Measurements from ENCODE around the gene PHKG2. TPM values are rescaled to one million over a fixed set of nuclear protein-coding genes. Genes with fewer than 3 reads are reported as not detected.
A peak's percentile ranks its signal among the peaks of the same experiment; 100 is the strongest.

Gene PHKG2, protein sequence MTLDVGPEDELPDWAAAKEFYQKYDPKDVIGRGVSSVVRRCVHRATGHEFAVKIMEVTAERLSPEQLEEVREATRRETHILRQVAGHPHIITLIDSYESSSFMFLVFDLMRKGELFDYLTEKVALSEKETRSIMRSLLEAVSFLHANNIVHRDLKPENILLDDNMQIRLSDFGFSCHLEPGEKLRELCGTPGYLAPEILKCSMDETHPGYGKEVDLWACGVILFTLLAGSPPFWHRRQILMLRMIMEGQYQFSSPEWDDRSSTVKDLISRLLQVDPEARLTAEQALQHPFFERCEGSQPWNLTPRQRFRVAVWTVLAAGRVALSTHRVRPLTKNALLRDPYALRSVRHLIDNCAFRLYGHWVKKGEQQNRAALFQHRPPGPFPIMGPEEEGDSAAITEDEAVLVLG
- 10 to 100 TPM; 14.2 to 41.6 (median 21.0) TPM for total RNA-seq
- polyA plus RNA-seq: 10 to 100 TPM; 13.1 to 20.6 TPM
- long read RNA-seq, donor 1, full-length matches to known transcripts: 42 of 66 reads
- long read RNA-seq, donor 1, partial matches to known transcripts: 6 of 66 reads
- long read RNA-seq, donor 1, other reads (novel, unspliced or antisense): 18 of 66 reads
- long read RNA-seq, donor 2, full-length matches to known transcripts: 4 of 4 reads
- long read RNA-seq, donor 2, partial matches to known transcripts: 0 of 4 reads
- long read RNA-seq, donor 2, other reads (novel, unspliced or antisense): 0 of 4 reads
- long read RNA-seq, donor 3, full-length matches to known transcripts: 17 of 31 reads
- long read RNA-seq, donor 3, partial matches to known transcripts: 3 of 31 reads
- long read RNA-seq, donor 3, other reads (novel, unspliced or antisense): 11 of 31 reads

DNA sequence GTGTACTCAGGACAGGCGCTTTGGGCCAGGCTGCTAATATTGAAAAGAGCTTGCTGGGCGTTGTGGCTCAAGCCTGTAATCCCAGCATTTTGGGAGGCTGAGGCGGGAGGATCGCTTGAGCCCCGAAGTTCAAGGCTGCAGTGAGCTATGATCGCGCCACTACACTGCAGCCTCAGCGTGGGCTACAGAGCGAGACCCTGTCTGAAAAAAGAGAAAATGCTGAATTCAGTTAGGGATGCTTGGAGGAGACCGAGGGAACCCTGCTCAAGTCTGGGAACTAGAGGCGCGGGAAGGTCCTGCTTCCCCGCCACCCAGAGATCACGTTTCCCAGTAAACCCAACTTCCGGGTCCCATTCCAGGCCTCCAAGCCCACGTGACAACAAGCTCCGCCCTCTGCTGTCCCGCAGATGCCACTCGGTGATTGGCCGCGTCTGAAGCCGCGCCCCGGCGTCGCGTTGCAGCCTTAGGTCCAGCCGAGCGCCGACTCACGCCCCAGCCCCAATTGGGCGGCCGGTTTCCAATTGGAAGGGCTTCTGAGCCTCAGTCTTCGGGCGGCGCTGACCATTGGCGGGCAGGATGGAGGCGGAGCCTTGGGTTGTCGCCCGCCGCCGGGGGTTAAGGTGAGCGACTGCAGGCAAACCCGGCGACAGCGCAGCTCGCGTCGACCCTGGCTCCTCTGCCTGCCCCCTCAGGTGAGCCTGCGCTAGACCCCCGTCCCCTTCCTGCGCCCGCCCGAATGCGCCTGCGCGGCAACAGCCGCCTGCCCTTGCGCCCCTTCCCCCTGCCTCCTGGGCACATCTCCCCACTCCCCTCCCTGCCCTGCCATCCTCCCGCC lies at the start of gene PHKG2:
Gene PHKG2 (plus strand): TSS at position 627 of the 835 bp plus-strand sequence. CDS start 396 bp downstream, outside the sequence.
- 1% methylated on average over 60 of the region's 60 CpGs for whole genome bisulfite sequencing, 3 donors

DNA sequence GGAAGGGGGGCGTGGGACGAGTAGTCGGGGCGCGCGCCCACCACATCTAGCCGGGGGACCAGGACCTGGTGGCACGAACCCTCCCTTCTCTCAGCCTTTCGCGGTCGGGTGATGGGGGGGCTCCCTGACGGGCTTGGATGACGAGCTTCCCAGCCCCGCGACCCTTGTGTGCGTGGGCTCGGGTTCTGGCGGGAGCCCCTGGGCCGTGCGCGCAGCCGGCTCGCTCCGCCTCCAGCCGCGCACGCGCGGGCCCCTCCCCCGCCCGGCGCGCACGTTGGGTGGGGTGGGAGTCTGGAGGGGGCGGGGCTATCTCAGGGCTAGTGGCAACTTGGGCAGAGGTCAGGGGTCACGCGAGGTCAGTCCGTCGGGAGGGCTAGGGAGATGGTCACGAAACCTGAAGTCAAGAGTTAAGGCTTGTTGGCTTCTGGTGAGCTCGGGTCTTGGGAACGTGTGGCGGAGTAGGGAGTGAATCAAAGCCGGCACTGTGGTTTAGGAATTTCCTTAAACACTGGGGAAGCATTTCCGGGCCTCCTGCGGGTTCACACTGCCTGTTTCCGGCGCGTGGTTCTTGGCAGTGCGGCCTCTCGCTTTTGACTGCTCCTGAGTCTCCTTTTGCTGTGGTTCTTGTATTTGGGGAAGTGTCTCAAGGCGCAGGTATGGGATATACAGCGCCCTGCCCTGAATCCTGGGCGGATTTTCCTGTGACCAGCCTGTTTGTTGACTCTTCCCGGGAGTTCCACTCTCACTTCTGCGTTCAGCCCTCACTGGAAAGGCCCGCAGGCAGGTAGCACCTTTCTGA lies 49.2 kb upstream of the PHKG2 start, which contains the start of gene SRCAP:
Gene SRCAP (plus strand): TSS at position 356 of the 799 bp plus-strand sequence. CDS start 1,654 bp downstream, outside the sequence.
- WGBS, 3 donors: 0 to 1% (median 1%) methylated on average over 36 to 57 of the region's 57 CpGs
- no peaks in the 10 kb centered on the region for H3K9me3 ChIP-seq
- intact Hi-C loops (cut with DNase I): loop anchor here in 2 of 4 donors (5.0 kb wide), 2 partner anchors 37 to 42 kb away; partner anchors contain the start of gene FBRS (in 1 of the 2)
- H3K27me3 ChIP-seq: no peaks in the 10 kb centered on the region
- H3K4me1 ChIP-seq (ENCODE audit: insufficient read depth): peaks cover 5% of the 10 kb centered on the region
- H3K36me3 ChIP-seq: no peaks in the 10 kb centered on the region
- H3K4me3 ChIP-seq: peak within 1 kb of the TSS; percentile 73
- peak within 1 kb of the TSS; percentile 97 to 99 for H3K27ac ChIP-seq
- TF ChIP-seq POLR2A (IDR thresholded peaks at IDR 0.05) (peak; percentile 70), EP300 (IDR thresholded peaks at IDR 0.05) (no peak)
- peak; percentile 87 to 93 (median 92) for DNase-seq

More for the DNA sequence above, at the start of gene PHKG2:
- H3K27ac ChIP-seq: peak within 1 kb of the TSS in 1 of 2 donors; percentile 73
- H3K27me3 ChIP-seq: no peaks in the 10 kb centered on the region
- peak; percentile 41 for TF ChIP-seq POLR2A (IDR thresholded peaks at IDR 0.05)
- TF ChIP-seq, protein P1, sequence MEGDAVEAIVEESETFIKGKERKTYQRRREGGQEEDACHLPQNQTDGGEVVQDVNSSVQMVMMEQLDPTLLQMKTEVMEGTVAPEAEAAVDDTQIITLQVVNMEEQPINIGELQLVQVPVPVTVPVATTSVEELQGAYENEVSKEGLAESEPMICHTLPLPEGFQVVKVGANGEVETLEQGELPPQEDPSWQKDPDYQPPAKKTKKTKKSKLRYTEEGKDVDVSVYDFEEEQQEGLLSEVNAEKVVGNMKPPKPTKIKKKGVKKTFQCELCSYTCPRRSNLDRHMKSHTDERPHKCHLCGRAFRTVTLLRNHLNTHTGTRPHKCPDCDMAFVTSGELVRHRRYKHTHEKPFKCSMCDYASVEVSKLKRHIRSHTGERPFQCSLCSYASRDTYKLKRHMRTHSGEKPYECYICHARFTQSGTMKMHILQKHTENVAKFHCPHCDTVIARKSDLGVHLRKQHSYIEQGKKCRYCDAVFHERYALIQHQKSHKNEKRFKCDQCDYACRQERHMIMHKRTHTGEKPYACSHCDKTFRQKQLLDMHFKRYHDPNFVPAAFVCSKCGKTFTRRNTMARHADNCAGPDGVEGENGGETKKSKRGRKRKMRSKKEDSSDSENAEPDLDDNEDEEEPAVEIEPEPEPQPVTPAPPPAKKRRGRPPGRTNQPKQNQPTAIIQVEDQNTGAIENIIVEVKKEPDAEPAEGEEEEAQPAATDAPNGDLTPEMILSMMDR (IDR thresholded peaks at IDR 0.05): no peak
- H3K4me3 ChIP-seq: peak within 1 kb of the TSS; percentile 91
- intact Hi-C loops (cut with DNase I): no loop called here
- H3K4me1 ChIP-seq (ENCODE audit: insufficient read depth): no peaks in the 10 kb centered on the region
- peak; percentile 98 to 99 (median 99) for DNase-seq
- no peaks in the 10 kb centered on the region for H3K9me3 ChIP-seq
- no peaks in the 10 kb centered on the region for H3K36me3 ChIP-seq

DNA sequence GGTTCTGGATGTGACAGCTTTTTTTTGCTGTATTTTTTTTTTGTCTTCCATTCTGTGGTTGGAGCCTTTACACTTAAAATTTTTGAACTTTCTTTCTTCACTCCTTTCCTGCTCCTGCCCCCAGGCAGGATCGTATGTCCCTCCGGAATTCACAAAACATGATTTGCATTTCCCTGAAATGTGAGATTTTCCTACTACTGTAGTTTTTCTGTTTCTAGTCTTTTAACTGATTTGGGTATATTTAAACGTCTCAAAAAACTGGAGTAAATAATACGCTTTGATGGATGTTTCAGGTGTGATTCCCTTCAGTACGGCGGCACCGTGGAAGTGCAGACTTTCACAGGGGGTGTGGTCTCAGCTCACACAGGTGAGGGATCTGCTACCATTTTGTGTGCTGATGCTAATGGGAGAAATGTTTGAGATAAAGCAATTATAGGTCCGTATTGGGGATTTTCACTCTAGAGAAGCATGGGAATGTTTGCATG lies 48.6 kb upstream of the PHKG2 start:
- H3K27me3 ChIP-seq: no peaks in the 10 kb centered on the region
- 27 to 34% (median 28%) methylated on average over 8 of the region's 8 CpGs for WGBS, 3 donors
- peak overlapping the region in 1 of 2 donors; percentile 97 for H3K27ac ChIP-seq
- TF ChIP-seq, protein P1 (IDR thresholded peaks at IDR 0.05): no peak
- TF ChIP-seq POLR2A (IDR thresholded peaks at IDR 0.05) (no peak), EP300 (IDR thresholded peaks at IDR 0.05) (no peak)
- H3K36me3 ChIP-seq: no peaks in the 10 kb centered on the region
- H3K9me3 ChIP-seq: no peaks in the 10 kb centered on the region
- intact Hi-C loops (cut with DNase I): loop anchor here in 2 of 4 donors (5.0 kb wide), 3 partner anchors 37 to 127 kb away; partner anchors contain the start of genes FBRS (in 1 of the 2) and ZNF688 (in 1 of the 2)
- peak overlapping the region; percentile 73 for H3K4me3 ChIP-seq
- DNase-seq: no peak
- peaks cover 5% of the 10 kb centered on the region for H3K4me1 ChIP-seq (ENCODE audit: insufficient read depth)

DNA sequence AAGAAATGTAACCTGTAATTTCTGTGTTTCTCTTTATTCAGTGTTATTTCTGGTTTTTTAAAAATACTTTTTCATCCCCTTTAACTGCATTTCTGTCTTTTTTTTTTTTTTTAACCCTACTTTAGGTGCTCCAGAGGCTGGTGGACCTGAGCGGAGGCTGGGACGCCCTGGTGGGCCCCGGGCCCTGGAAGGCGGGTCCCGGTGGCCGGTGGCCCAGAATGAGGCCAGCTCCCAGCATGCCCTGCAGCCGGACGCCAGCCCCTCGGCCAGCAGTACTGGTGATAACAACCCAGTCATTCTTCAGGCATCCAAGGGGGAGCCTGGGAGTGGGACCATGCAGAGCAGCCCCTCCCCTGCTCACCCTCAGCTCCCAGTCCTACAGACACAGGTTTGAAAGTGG lies 47.7 kb upstream of the PHKG2 start:
- H3K4me1 ChIP-seq (ENCODE audit: insufficient read depth): peaks cover 5% of the 10 kb centered on the region
- H3K27ac ChIP-seq: no peak overlapping the region
- no peak for TF ChIP-seq POLR2A (IDR thresholded peaks at IDR 0.05)
- TF ChIP-seq, protein P1 (IDR thresholded peaks at IDR 0.05): no peak
- DNase-seq: no peak
- intact Hi-C loops (cut with DNase I): loop anchor here in 1 of 4 donors (5.0 kb wide), 1 partner anchor 128 kb away; the partner anchor contains the start of gene ZNF688
- no peaks in the 10 kb centered on the region for H3K36me3 ChIP-seq
- no peaks in the 10 kb centered on the region for H3K9me3 ChIP-seq
- H3K4me3 ChIP-seq: no peak overlapping the region
- H3K27me3 ChIP-seq: no peaks in the 10 kb centered on the region
- WGBS, 3 donors: 14 to 15% (median 15%) methylated on average over 9 of the region's 9 CpGs

All from ovary (tissue), 10 donors.